GM21447 (cell line): ENCODE results near the gene CNIH3.

Source experiments
- ATAC-seq: cut with Tn5 transposase; IDR thresholded peaks from one replicate; pipeline ENCODE4 v1.9.1; 2021; ENCODE audit not compliant: unreplicated experiment

CNIH3 gene

DNA sequence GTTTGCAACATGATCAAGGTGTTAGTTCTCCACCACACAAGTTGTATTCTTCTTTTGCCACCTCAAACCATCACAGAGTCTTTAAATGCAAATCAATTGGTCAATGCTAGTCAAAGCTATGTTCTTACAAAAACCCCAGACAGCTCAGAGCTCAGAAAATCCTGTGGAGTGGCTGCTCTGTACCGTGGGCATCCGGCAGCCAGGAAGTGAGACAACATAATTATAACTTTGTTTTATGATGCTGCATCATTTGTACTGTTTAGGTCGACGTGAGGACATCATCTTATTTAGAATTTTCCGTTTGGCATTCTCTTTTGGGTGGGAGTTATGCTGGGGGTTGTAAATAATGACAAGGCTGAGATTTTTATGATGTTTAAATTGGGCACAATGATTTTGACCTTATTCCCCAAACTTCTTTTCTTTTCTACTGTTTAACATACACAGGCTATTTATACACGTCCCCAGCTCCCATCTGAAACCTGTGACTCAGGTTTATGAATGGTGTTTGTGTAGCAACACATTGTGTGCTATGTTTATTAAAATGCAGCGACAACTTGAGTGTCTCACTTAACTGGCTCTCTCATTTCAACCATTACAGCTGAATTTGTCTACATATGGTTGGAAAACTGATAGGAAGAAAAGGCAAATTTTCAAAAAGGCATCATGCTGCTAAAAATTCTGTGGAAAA lies 124.0 kb downstream of the CNIH3 start:
- ATAC-seq, result peak; percentile 74

- ATAC-seq, result no peak
Measured at GRCh38 chr1:224740685-224741052, 124.6 kb downstream of the CNIH3 start.

GRCh38 chr1:224742349-224742748 lies 126.2 kb downstream of the CNIH3 start:
- ATAC-seq, result no peak

GRCh38 chr1:224743608-224744164 lies 127.6 kb downstream of the CNIH3 start:
- ATAC-seq, result no peak

GRCh38 chr1:224744521-224744920 lies 128.4 kb downstream of the CNIH3 start:
- no peak for ATAC-seq

DNA sequence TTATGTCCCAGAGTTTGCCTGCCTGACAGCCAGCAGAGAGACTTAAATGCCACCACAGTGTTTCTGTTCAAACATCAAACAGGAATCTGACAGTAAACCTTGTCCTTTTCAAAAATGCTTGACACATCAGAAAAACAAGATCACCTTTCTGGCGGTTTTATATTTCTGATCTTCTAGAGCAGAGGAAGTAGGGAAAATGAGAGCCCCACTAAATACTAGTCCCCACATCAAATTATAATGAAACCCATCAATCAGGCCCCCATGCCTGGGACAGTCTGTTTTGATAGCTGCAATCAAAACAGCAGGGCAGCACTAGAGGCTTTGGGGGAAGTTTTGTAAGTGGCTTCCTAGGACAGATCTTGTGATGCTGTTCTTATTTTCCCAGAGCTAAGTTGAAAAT lies 129.3 kb downstream of the CNIH3 start:
- no peak for ATAC-seq

- ATAC-seq, result peak; percentile 71
Measured at GRCh38 chr1:224745924-224746323, 129.8 kb downstream of the CNIH3 start.

DNA sequence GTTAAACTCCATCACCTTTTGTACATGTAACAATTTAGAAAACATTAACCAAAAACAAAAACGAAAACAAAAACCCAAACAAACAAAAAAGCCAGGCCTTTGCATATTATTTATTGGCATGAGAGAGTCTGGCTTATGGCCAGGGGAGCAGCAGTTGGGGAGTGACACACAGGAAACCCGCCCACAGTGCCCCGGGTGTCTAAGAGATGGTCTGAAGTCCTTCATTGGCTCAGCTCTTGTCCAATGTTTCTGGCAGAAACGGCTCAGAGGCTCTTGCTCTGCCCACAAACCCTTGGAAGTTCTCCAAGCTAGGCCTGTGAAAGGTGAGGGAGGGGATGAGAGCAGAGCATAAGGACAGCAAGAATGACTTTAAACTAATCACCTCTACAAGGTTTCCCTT lies 131.5 kb downstream of the CNIH3 start:
- ATAC-seq, result peak; percentile 48

DNA sequence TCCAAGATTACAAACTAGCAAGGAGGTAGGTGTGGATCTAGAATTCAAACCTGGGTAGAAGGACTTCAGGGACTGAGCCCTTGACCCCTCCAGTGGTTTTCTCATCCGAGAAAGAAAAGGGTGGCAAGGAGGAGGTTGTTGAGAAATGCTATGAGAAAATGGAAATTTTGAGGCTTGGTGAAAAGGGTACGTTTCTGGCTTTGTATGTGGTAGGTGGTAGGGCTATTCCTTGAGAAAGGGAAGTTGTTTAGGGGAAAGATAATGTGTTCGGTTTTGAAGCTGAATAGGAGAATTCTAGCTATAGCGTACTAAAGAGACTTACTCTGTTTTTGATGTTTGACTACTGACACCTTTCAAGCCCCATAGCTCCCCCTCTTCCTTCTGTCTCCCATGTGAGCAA lies 133.8 kb downstream of the CNIH3 start:
- no peak for ATAC-seq

- ATAC-seq, result no peak
Measured at GRCh38 chr1:224751624-224752311, 135.7 kb downstream of the CNIH3 start.

- no peak for ATAC-seq
Measured at GRCh38 chr1:224753491-224753890, 137.4 kb downstream of the CNIH3 start.

GRCh38 chr1:224755586-224755985 lies 139.5 kb downstream of the CNIH3 start:
- no peak for ATAC-seq

DNA sequence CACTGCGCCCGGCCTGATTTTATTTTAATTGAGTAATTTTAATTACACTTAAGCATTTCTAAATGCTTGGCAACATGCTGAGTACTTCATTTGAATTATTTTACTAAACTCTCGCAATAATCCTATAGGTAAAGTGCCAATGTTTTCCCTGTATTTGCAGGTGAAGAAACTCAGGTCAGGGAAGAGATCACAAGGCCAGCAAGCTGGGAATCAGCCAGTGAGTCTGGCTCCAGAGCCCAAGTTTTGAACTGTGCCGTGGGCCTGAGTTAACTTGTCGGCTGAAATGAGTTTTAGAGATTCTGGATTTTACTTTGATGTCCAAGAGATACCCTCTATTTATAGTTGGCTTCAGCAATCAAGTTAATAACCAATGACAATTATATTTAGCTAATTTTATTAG lies 141.4 kb downstream of the CNIH3 start:
- ATAC-seq, result no peak

DNA sequence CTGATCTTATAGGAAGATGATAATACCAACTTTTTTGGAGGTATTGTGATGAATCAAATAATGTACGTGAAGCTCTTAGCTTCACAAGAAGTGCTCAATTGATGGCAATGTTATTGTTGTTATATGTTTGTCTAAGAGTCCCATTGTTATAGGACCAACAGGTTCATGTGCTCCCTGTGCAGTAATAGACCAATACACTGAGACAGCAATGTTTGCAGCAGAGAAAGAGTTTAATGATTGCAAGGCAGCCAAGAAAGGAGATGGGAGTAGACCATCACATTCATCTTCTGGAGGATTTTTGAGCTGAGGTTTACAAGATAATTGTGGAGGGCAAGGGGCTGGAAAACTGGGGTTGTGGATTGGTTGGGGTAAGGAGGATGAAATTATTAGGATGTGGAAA lies 143.0 kb downstream of the CNIH3 start:
- ATAC-seq, result no peak

DNA sequence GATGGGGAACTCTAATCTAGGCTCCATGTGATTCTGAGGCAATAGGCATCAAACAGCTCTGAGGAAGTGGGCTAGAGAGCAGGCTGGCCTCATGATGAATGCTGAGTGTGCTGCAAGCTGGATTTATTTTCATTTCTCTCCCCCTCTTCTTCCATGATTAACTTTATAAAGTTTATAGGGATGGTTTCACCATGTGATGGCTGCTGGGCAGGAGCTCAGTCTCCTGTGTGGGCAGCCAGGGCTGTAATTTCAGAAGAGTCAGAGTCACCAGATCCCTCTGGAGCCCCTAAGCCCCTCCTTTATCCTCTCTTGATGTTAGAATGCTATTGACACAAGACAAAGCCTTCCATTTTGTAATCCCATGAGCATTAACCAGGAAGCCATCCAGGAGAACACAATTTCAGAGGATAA lies 143.6 kb downstream of the CNIH3 start:
- ATAC-seq, result no peak

- ATAC-seq, result no peak
Measured at GRCh38 chr1:224760163-224760562, 144.0 kb downstream of the CNIH3 start.

GRCh38 chr1:224761245-224761644 lies 145.1 kb downstream of the CNIH3 start:
- no peak for ATAC-seq

- no peak for ATAC-seq
Measured at GRCh38 chr1:224762046-224762445, 145.9 kb downstream of the CNIH3 start.

DNA sequence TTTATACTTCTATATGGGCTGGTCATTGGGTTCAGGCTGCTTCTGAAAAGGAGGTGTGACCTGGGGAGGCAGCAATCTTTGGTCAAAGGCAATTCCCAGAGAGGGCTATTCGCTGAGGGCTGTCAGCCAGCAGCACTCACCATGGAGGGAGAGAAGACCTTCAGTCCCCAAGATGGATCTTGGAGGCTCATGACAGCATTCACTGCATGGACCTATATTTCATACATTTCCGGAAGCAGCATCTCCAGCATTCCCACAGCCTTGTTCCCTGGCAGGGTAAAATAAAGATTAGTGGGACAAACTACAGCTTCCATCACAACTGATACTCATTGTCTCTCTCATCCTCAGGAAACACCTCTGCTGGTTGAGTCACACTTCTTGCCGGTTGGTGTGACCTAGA lies 146.6 kb downstream of the CNIH3 start:
- no peak for ATAC-seq

GRCh38 chr1:224763126-224763775 lies 147.1 kb downstream of the CNIH3 start:
- no peak for ATAC-seq

- no peak for ATAC-seq
Measured at GRCh38 chr1:224766266-224766665, 150.1 kb downstream of the CNIH3 start.

- no peak for ATAC-seq
Measured at GRCh38 chr1:224767031-224767430, 150.9 kb downstream of the CNIH3 start.
